ENCODE data around the gene TNFRSF12A. TPM values are rescaled to one million over a fixed set of nuclear protein-coding genes. Genes with fewer than 3 reads are reported as not detected.

Gene TNFRSF12A
- total and polyA plus RNA-seq, 2 of the 8 experiments (the other 6 are each of a cell fraction or from before 2014, with no cell fraction given): 81.0 to 82.5 TPM

- TF ChIP-seq USF2 (IDR thresholded peaks at IDR 0.05; ENCODE audit: low read length) (no peak), KDM5A (IDR thresholded peaks at IDR 0.05; ENCODE audit: low read length) (no peak), POU5F1 (IDR thresholded peaks at IDR 0.05; ENCODE audit: low read depth, low read length) (peak; percentile 100), RAD21 (IDR thresholded peaks at IDR 0.05 in 1 of 2, conservative IDR thresholded peaks at IDR 0.05 in 1 of 2; ENCODE audit: low read depth in 2 of 2, low read length in 2 of 2) (peak in 1 of 2 experiments; percentile 24; a peak in 1 of 4 replicates), EP300 (IDR thresholded peaks at IDR 0.05; ENCODE audit: borderline replicate concordance in 1 of 2, low read depth in 2 of 2, low read length in 2 of 2) (peak; percentile 86 to 100), RFX5 (IDR thresholded peaks at IDR 0.05; ENCODE audit: borderline replicate concordance, low read depth, low read length) (no peak), CTCF (IDR thresholded peaks at IDR 0.05; ENCODE audit: control extremely low read depth in 1 of 3, insufficient read depth in 1 of 3, low read depth in 1 of 3, low read length in 3 of 3) (no peak), TBP (IDR thresholded peaks at IDR 0.05; ENCODE audit: low read depth, low read length) (peak; percentile 86), ZNF274 (IDR thresholded peaks at IDR 0.05; ENCODE audit: borderline replicate concordance, extremely low read depth, low read length) (no peak), KDM1A (IDR thresholded peaks at IDR 0.05; ENCODE audit: borderline replicate concordance, low read length) (peak; percentile 93), CBX5 (IDR thresholded peaks at IDR 0.05; ENCODE audit: low read depth, low read length) (no peak), BCL11A (IDR thresholded peaks at IDR 0.05; ENCODE audit: low read depth in 2 of 2, low read length in 2 of 2) (peak; percentile 87 to 88), SIN3A (conservative IDR thresholded peaks at IDR 0.05 in 1 of 2, IDR thresholded peaks at IDR 0.05 in 1 of 2; ENCODE audit: low read depth in 1 of 2, low read length in 2 of 2) (peak; percentile 87 to 91; a peak in 3 of 4 replicates), CTBP2 (IDR thresholded peaks at IDR 0.05; ENCODE audit: borderline replicate concordance, insufficient read depth, insufficient read length, low read length) (peak; percentile 93), YY1 (IDR thresholded peaks at IDR 0.05; ENCODE audit: low read depth, low read length) (peak; percentile 80; the same call in 1 of the 2 replicates), ATF2 (IDR thresholded peaks at IDR 0.05; ENCODE audit: low read length) (peak; percentile 89), SRF (IDR thresholded peaks at IDR 0.05; ENCODE audit: low read depth, low read length) (0 out of 2 replicates have a peak, but pooled peaks have one; percentile 16)
These were observed 12.0 kb upstream of the TNFRSF12A start (continued) for GRCh38 chr16:3007957-3008689.
